Ishikawa (cell line): ENCODE measurements around the gene ITPRIPL1.

Experiments used
- CEBPB ChIP-seq: IDR thresholded peaks from 2 replicates; pipeline ENCODE4 v1.6.1; 2012
- CREB1 ChIP-seq: IDR thresholded peaks from 2 replicates; pipeline ENCODE4 v1.6.1; 2012; ENCODE audit warnings: low read depth
- EGR1 ChIP-seq: IDR thresholded peaks from 2 replicates; pipeline ENCODE4 v1.6.1; 2012
- EP300 ChIP-seq: IDR thresholded peaks from 2 replicates; pipeline ENCODE4 v1.6.1; 2012; ENCODE audit warnings: borderline replicate concordance
- FOXM1 ChIP-seq: IDR thresholded peaks from 2 replicates; pipeline ENCODE4 v1.6.1; 2012; ENCODE audit warnings: low read depth, borderline replicate concordance
- MAX ChIP-seq: IDR thresholded peaks from 2 replicates; pipeline ENCODE4 v1.6.1; 2012
- NFIC ChIP-seq: IDR thresholded peaks from 2 replicates; pipeline ENCODE4 v1.6.1; 2012
- RAD21 ChIP-seq: IDR thresholded peaks from 2 replicates; pipeline ENCODE4 v1.6.1; 2012; ENCODE audit warnings: low read depth
- REST ChIP-seq: IDR thresholded peaks from 2 replicates; pipeline ENCODE4 v1.6.1; 2012; ENCODE audit warnings: low read depth, mild to moderate bottlenecking
- TAF1 ChIP-seq: IDR thresholded peaks from 2 replicates; pipeline ENCODE4 v1.6.1; 2012; ENCODE audit warnings: low read depth, mild to moderate bottlenecking
- TCF12 ChIP-seq: IDR thresholded peaks from 2 replicates; pipeline ENCODE4 v1.6.1; 2012; ENCODE audit warnings: low read depth
- TEAD4 ChIP-seq: IDR thresholded peaks from 2 replicates; pipeline ENCODE4 v1.6.1; 2012
- YY1 ChIP-seq: IDR thresholded peaks from 2 replicates; pipeline ENCODE4 v1.6.1; 2012; ENCODE audit warnings: low read depth
- ZBTB7A ChIP-seq: IDR thresholded peaks from 2 replicates; pipeline ENCODE4 v1.6.1; 2012; ENCODE audit warnings: low read depth
- TF ChIP-seq, protein P1 (sequence below): IDR thresholded peaks from 2 replicates; pipeline ENCODE4 v1.6.1; 2012

Gene ITPRIPL1

DNA sequence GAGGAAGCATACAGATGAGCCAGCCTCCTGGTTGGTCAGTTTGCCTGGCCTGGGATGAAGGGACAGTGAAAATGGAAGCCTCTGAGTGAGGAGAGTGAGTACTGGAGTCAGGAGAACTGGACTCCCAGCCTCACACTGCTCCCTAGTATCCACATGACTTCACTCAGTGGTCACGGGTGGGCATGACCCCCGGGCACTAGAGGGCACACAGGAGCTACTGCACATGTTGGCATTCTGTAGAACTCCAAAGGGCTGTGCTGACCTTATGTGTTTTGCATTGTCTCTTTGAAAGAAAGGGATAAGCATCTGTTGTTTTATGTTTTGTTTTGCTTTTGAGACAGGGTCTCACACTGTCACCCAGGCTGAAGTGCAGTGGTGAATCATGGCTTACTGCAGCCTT, 34.2 kb downstream of the ITPRIPL1 start:
- TF ChIP-seq NFIC (no peak), RAD21 (peak; percentile 54)

- TF ChIP-seq TCF12, result no peak
- TF ChIP-seq ZBTB7A, result no peak
- TF ChIP-seq EP300, result no peak
- TF ChIP-seq NFIC, result no peak
- no peak for TF ChIP-seq TEAD4
- no peak for TF ChIP-seq EGR1
- TF ChIP-seq MAX, result no peak
- TF ChIP-seq YY1, result no peak
- no peak for TF ChIP-seq TAF1
- TF ChIP-seq, protein P1, sequence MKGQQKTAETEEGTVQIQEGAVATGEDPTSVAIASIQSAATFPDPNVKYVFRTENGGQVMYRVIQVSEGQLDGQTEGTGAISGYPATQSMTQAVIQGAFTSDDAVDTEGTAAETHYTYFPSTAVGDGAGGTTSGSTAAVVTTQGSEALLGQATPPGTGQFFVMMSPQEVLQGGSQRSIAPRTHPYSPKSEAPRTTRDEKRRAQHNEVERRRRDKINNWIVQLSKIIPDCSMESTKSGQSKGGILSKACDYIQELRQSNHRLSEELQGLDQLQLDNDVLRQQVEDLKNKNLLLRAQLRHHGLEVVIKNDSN, result no peak
- TF ChIP-seq FOXM1, result no peak
- no peak for TF ChIP-seq CREB1
- no peak for TF ChIP-seq CEBPB
- TF ChIP-seq REST, result no peak
- TF ChIP-seq RAD21, result no peak
These were observed 34.7 kb downstream of the ITPRIPL1 start for GRCh38 chr2:96359866-96360265.

DNA sequence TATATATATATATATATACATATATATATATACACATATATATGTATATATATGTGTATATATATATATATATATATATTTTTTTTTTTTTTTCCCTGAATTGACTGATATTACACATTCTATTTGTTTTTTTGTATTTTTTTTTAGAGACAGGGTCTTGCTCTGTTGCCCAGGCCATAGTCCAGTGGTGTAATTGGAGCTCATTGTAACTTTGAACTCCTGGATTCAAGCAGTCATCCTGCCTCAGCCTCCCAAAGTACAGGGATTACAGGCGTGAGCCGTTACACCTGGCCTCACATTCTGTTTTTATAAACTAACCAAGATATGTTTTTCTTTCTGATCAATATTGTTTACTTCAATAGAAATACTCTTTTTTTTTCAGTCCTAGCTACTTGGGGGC, 36.6 kb downstream of the ITPRIPL1 start:
- TF ChIP-seq EP300, result no peak
- TF ChIP-seq FOXM1, result no peak
- TF ChIP-seq MAX, result no peak
- TF ChIP-seq EGR1, result no peak
- TF ChIP-seq TCF12, result no peak
- no peak for TF ChIP-seq REST
- TF ChIP-seq ZBTB7A, result no peak
- no peak for TF ChIP-seq TEAD4
- TF ChIP-seq RAD21, result no peak
- TF ChIP-seq CEBPB, result no peak
- no peak for TF ChIP-seq YY1
- TF ChIP-seq TAF1, result no peak
- TF ChIP-seq CREB1, result no peak
- no peak for TF ChIP-seq NFIC
- TF ChIP-seq, protein P1, result no peak

- TF ChIP-seq REST (no peak), TAF1 (no peak), MAX (no peak), CEBPB (no peak), ZBTB7A (no peak), YY1 (no peak)
These were observed 44.1 kb downstream of the ITPRIPL1 start for GRCh38 chr2:96369186-96369585.

DNA sequence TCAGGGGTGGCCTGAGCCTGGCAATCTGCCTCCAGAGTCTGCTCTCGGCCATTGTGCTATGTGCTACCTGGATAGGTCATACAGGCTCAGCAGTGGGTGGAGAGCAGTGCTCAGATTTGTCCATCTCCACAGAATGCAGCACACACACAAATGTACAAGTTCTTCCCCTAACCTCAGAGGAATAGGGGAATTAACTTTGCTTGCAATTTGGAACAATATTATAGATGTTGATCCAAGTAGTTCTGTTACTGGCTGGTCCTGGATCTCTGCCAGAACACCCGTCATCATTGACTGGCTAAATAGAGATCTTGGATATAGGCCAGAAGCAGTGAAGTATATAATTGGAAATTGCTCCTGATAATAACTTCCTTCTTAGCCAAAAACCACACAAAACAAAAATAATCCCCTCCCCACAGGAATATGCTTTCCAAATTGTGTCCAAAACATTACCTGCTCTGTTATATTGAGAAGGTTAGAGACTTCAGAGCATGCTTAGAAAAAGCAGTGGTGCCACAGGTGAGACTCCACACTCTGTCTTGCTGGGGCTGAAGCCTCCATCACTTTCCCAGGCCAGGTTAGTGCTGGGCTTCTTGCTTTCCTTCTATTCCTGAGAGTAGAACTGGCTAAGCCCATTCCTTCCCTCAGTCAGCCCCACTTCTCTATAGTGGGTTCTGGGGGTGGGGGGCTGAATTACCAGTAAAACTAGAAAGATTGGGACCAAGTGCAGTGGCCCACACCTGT, 49.3 kb downstream of the ITPRIPL1 start:
- TF ChIP-seq MAX, result 0 out of 2 replicates have a peak, but pooled peaks have one; percentile 15
- TF ChIP-seq RAD21, result 0 out of 2 replicates have a peak, but pooled peaks have one; percentile 3
- peak; percentile 95 for TF ChIP-seq NFIC
- no peak for TF ChIP-seq TAF1
- no peak for TF ChIP-seq CREB1
- TF ChIP-seq TEAD4, result 0 out of 2 replicates have a peak, but pooled peaks have one; percentile 10
- TF ChIP-seq EP300, result 0 out of 2 replicates have a peak, but pooled peaks have one; percentile 32
